ENCODE results near the gene TRIO. TPM values are rescaled to one million over a fixed set of nuclear protein-coding genes. Genes with fewer than 3 reads are reported as not detected.

Gene TRIO
- total RNA-seq, 1 donor from 2014 or later: 163 TPM

DNA sequence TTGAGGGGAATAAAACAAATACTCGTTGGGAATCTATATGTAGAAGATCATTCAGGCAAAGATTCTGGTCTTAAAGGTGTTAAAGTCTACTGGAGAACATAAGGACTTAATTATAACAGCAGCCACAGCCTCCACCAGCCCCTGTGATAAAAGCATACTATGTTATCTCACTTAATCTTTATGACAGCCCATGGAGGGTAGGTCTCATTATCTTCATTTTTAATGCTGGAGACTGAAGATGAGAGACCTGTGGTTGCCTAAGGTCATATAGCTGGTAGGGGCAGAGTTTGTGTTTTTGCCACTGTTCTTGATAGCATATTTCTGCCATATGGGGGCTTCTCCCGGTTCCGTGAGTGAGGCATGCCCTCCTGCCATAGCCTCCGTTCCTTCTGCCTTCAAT, 88.7 kb downstream of the TRIO start:
- H3K27me3 Mint-ChIP-seq: no peaks in the 10 kb centered on the region
- H3K4me1 Mint-ChIP-seq (ENCODE audit: low read depth): peaks cover 25% of the 10 kb centered on the region
- no peak for DNase-seq (ENCODE audit: low spot score, unreplicated experiment)
- no peak overlapping the region for H3K4me3 Mint-ChIP-seq (ENCODE audit: low read depth)
- H3K9me3 Mint-ChIP-seq (ENCODE audit: low read depth): no peaks in the 10 kb centered on the region
- no peak for TF ChIP-seq CTCF (IDR thresholded peaks at IDR 0.05; ENCODE audit: unreplicated experiment)
- no peaks in the 10 kb centered on the region for H3K36me3 Mint-ChIP-seq (ENCODE audit: insufficient read depth)
- no peak overlapping the region for H3K27ac Mint-ChIP-seq

DNA sequence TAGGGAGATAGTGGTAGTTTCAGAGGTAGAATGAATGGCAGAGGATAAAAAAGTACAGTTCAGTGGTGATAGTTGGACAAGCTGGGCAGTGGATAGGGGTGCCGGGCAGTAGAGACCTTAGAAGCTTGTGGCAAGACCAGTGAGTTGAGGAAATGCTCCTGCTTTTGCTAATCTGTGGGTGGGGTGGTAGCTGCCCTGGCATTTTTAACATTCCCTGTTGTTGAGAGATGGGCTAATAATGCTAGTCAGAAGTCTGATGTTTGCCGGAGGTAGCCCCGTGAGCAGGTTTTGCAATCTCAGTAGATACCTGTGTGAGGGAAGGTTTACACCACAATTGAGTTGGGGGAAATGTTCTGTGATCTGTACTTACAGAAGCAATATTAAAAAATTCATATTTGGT, 91.1 kb downstream of the TRIO start:
- Mint-ChIP-seq H3K36me3 (ENCODE audit: insufficient read depth) (no peaks in the 10 kb centered on the region), H3K27me3 (no peaks in the 10 kb centered on the region), H3K4me1 (ENCODE audit: low read depth) (peaks cover 28% of the 10 kb centered on the region), H3K9me3 (ENCODE audit: low read depth) (no peaks in the 10 kb centered on the region), H3K27ac (no peak overlapping the region), H3K4me3 (ENCODE audit: low read depth) (no peak overlapping the region)
- no peak for DNase-seq (ENCODE audit: low spot score, unreplicated experiment)
- TF ChIP-seq CTCF (IDR thresholded peaks at IDR 0.05; ENCODE audit: unreplicated experiment): no peak

DNA sequence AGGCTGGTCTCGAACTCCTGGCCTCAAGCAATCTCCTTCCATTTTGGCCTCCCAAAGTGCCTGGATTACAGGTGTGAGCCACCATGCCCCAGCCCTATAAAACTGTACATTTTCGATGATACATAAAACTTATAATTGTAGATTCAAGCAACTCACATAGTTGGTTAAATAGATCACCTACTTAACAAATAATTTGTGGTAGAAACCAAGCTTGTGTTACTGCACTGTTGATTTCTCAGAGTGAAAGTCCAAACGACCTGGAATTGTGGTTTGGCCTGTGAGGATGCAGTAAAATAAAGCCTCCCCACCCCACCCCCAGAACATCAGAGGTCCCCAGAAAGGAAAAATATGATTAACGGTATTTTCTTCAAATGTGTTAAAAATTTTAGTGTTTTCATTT, 92.7 kb downstream of the TRIO start:
- Mint-ChIP-seq H3K27me3 (no peaks in the 10 kb centered on the region), H3K4me1 (ENCODE audit: low read depth) (peaks cover 28% of the 10 kb centered on the region)

GRCh38 chr5:14236757-14237156, 93.6 kb downstream of the TRIO start:
- Mint-ChIP-seq H3K27me3 (no peaks in the 10 kb centered on the region), H3K27ac (peak overlapping the region; percentile 10), H3K9me3 (ENCODE audit: low read depth) (no peaks in the 10 kb centered on the region), H3K4me1 (ENCODE audit: low read depth) (peaks cover 22% of the 10 kb centered on the region), H3K36me3 (ENCODE audit: insufficient read depth) (no peaks in the 10 kb centered on the region), H3K4me3 (ENCODE audit: low read depth) (no peak overlapping the region)
- DNase-seq (ENCODE audit: low spot score, unreplicated experiment): no peak
- no peak for TF ChIP-seq CTCF (IDR thresholded peaks at IDR 0.05; ENCODE audit: unreplicated experiment)

More for the DNA sequence above, 92.7 kb downstream of the TRIO start:
- DNase-seq (ENCODE audit: low spot score, unreplicated experiment): no peak
- H3K9me3 Mint-ChIP-seq (ENCODE audit: low read depth): no peaks in the 10 kb centered on the region
- H3K36me3 Mint-ChIP-seq (ENCODE audit: insufficient read depth): no peaks in the 10 kb centered on the region
- no peak overlapping the region for H3K27ac Mint-ChIP-seq
- TF ChIP-seq CTCF (IDR thresholded peaks at IDR 0.05; ENCODE audit: unreplicated experiment): no peak
- no peak overlapping the region for H3K4me3 Mint-ChIP-seq (ENCODE audit: low read depth)

- H3K36me3 Mint-ChIP-seq (ENCODE audit: insufficient read depth): no peaks in the 10 kb centered on the region
- no peak for TF ChIP-seq CTCF (IDR thresholded peaks at IDR 0.05; ENCODE audit: unreplicated experiment)
- H3K4me3 Mint-ChIP-seq (ENCODE audit: low read depth): no peak overlapping the region
- H3K27ac Mint-ChIP-seq: no peak overlapping the region
- no peak for DNase-seq (ENCODE audit: low spot score, unreplicated experiment)
- no peaks in the 10 kb centered on the region for H3K9me3 Mint-ChIP-seq (ENCODE audit: low read depth)
- H3K27me3 Mint-ChIP-seq: no peaks in the 10 kb centered on the region
- peaks cover 22% of the 10 kb centered on the region for H3K4me1 Mint-ChIP-seq (ENCODE audit: low read depth)
These were observed 94.4 kb downstream of the TRIO start for GRCh38 chr5:14237317-14238086.

Measured in progenitor cell of endocrine pancreas (in vitro differentiated cells).